ENCODE results near the gene ITGAE.

- TF ChIP-seq, protein P1, sequence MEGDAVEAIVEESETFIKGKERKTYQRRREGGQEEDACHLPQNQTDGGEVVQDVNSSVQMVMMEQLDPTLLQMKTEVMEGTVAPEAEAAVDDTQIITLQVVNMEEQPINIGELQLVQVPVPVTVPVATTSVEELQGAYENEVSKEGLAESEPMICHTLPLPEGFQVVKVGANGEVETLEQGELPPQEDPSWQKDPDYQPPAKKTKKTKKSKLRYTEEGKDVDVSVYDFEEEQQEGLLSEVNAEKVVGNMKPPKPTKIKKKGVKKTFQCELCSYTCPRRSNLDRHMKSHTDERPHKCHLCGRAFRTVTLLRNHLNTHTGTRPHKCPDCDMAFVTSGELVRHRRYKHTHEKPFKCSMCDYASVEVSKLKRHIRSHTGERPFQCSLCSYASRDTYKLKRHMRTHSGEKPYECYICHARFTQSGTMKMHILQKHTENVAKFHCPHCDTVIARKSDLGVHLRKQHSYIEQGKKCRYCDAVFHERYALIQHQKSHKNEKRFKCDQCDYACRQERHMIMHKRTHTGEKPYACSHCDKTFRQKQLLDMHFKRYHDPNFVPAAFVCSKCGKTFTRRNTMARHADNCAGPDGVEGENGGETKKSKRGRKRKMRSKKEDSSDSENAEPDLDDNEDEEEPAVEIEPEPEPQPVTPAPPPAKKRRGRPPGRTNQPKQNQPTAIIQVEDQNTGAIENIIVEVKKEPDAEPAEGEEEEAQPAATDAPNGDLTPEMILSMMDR (IDR thresholded peaks at IDR 0.05) = no peak
- TF ChIP-seq EZH2phosphoT487 (IDR thresholded peaks at IDR 0.05) = no peak
- TF ChIP-seq EZH2 (IDR thresholded peaks at IDR 0.05) = no peak
Observed at GRCh38 chr17:3761918-3762380, 39.0 kb downstream of the ITGAE start.
